A549 treated with AZD2906 at 1 μM for 4 hours (cell line): Measurements from ENCODE around the gene RND2. TPM values are rescaled to one million over a fixed set of nuclear protein-coding genes. Genes with fewer than 3 reads are reported as not detected.

ENCODE experiments used
- total RNA-seq: library from RNA; stranded (reverse); fragments of 200-300 nt; extraction: Qiagen RNA extraction; gene quantifications from 5 replicates; pipeline ENCODE4 v1.2.3, GENCODE V29; 2022

Gene RND2
- total RNA-seq, result 0.13 to 0.27 TPM (median 0.14 TPM) in 5 replicates

GRCh38 chr17:43024407-43025289 is at the start of gene RND2:
Gene RND2 (plus strand): TSS chr17:43025231. CDS start chr17:43025348, 117 bp downstream.

GRCh38 chr17:42979511-42980273 is 45.3 kb upstream of the RND2 start, which contains the start of gene PTGES3L:
Gene PTGES3L (minus strand): TSS chr17:42980080. CDS start chr17:42980053, 27 bp downstream.

GRCh38 chr17:42980274-42980765 is 44.7 kb upstream of the RND2 start, which contains the start of gene RUNDC1:
Gene RUNDC1 (plus strand): TSS chr17:42980565. CDS start chr17:42980577, 12 bp downstream.

GRCh38 chr17:42997984-42998938 is 26.8 kb upstream of the RND2 start, which contains the start of gene RPL27:
Gene RPL27 (plus strand): TSS chr17:42998419. CDS start chr17:42998751, 332 bp downstream.

GRCh38 chr17:43006639-43007551 is 18.1 kb upstream of the RND2 start, which contains the start of gene IFI35:
Gene IFI35 (plus strand): TSS chr17:43006784. CDS start chr17:43006948, 164 bp downstream.

GRCh38 chr17:43021741-43022512 is 3.1 kb upstream of the RND2 start, which contains the start of gene VAT1:
Gene VAT1 (minus strand): TSS chr17:43022385. CDS start chr17:43022322, 63 bp downstream.

Other genes starting within 250 kb of the RND2 start
- 0.91 to 1.6 TPM (median 1.2 TPM) in 5 replicates for gene WNK4, start 244.6 kb upstream of the RND2 start, total RNA-seq
- gene COA3, start 226.5 kb upstream of the RND2 start, total RNA-seq, result 112 to 138 TPM (median 133 TPM) in 5 replicates
- 0.03 to 0.06 TPM (median 0.04 TPM) in 4 of 5 replicates, not detected in the other for gene CNTD1, start 226.4 kb upstream of the RND2 start, total RNA-seq
- gene BECN1, start 200.9 kb upstream of the RND2 start, total RNA-seq, result 78.1 to 101 TPM (median 79.7 TPM) in 5 replicates
- 220 to 295 TPM (median 223 TPM) in 5 replicates for gene PSME3, start 191.8 kb upstream of the RND2 start, total RNA-seq
- 1.7 to 2.7 TPM (median 1.8 TPM) in 5 replicates for gene AOC2, start 180.7 kb upstream of the RND2 start, total RNA-seq
- 1.0 to 1.6 TPM (median 1.3 TPM) in 5 replicates for gene AOC3, start 174.0 kb upstream of the RND2 start, total RNA-seq
- gene G6PC1, start 124.4 kb upstream of the RND2 start, total RNA-seq, result 0.02 to 0.04 TPM (median 0.03 TPM) in 3 of 5 replicates, not detected in the others
- gene AARSD1, start 60.8 kb upstream of the RND2 start, total RNA-seq, result 52.3 to 58.2 TPM (median 56.4 TPM) in 5 replicates
- gene PTGES3L, start 45.2 kb upstream of the RND2 start, total RNA-seq, result 0.63 to 1.3 TPM (median 0.87 TPM) in 5 replicates
- 19.0 to 20.1 TPM (median 19.6 TPM) in 5 replicates for gene RUNDC1, start 44.7 kb upstream of the RND2 start, total RNA-seq
- 2,911 to 3,334 TPM (median 2,945 TPM) in 5 replicates for gene RPL27, start 26.8 kb upstream of the RND2 start, total RNA-seq
- gene IFI35, start 18.4 kb upstream of the RND2 start, total RNA-seq, result 17.3 to 20.9 TPM (median 19.0 TPM) in 5 replicates
- gene VAT1, start 2.8 kb upstream of the RND2 start, total RNA-seq, result 228 to 248 TPM (median 238 TPM) in 5 replicates
- 20.0 to 33.7 TPM (median 23.7 TPM) in 5 replicates for gene BRCA1, start 100.1 kb downstream of the RND2 start, total RNA-seq
- 34.4 to 47.5 TPM (median 39.4 TPM) in 5 replicates for gene NBR1, start 146.0 kb downstream of the RND2 start, total RNA-seq
- gene TMEM106A, start 186.6 kb downstream of the RND2 start, total RNA-seq, result 1.0 to 1.3 TPM (median 1.1 TPM) in 5 replicates
- gene CCDC200, start 203.4 kb downstream of the RND2 start, total RNA-seq, result not detected in 5 replicates
- gene RNU2-1, start 208.7 kb downstream of the RND2 start, total RNA-seq, result not detected in 5 replicates